Neuronal stem cell (in vitro differentiated cells): Measurements from ENCODE around the gene ANKRD33B.

ENCODE experiments used
- DNase-seq: peaks from one replicate; pipeline ENCODE4 v3.0.0-alpha.2; 2013; ENCODE audit warnings: low spot score
- H2AFZ ChIP-seq: one replicate; pipeline ENCODE4 v1.6.1; 2013; ENCODE audit warnings: mild to moderate bottlenecking, low read length, inconsistent platforms
- H2AK5ac ChIP-seq: 2 replicates; pipeline ENCODE4 v1.6.1; 2013; ENCODE audit warnings: low read depth, mild to moderate bottlenecking, inconsistent platforms, low read length, moderate library complexity, mixed read lengths
- H2BK120ac ChIP-seq: 2 replicates; pipeline ENCODE4 v1.6.1; 2013; ENCODE audit warnings: low read depth, mild to moderate bottlenecking, inconsistent platforms, low read length, moderate library complexity, mixed read lengths
- H2BK12ac ChIP-seq: one replicate; pipeline ENCODE4 v1.6.1; 2013; ENCODE audit warnings: low read length, inconsistent platforms
- H2BK15ac ChIP-seq: 2 replicates; pipeline ENCODE4 v1.6.1; 2013; ENCODE audit warnings: mild to moderate bottlenecking, low read length, inconsistent platforms, mixed read lengths
- H2BK5ac ChIP-seq: one replicate; pipeline ENCODE4 v1.6.1; 2013; ENCODE audit warnings: inconsistent platforms, mild to moderate bottlenecking, low read length, moderate library complexity
- H3K14ac ChIP-seq: one replicate; pipeline ENCODE4 v1.6.1; 2013; ENCODE audit warnings: low read length, inconsistent platforms
- H3K18ac ChIP-seq: 2 replicates; pipeline ENCODE4 v1.6.1; 2013; ENCODE audit warnings: low read length, inconsistent platforms
- H3K23ac ChIP-seq: 2 replicates; pipeline ENCODE4 v1.6.1; 2013; ENCODE audit warnings: low read depth, mild to moderate bottlenecking, mixed read lengths, low read length, inconsistent platforms; ENCODE audit not compliant: poor library complexity
- H3K27ac ChIP-seq: replicated peaks from 3 replicates; pipeline ENCODE4 v1.5.1; 2013; ENCODE audit warnings: low read length, inconsistent platforms
- H3K27me3 ChIP-seq, 3 experiments: 2 replicates each; pipeline ENCODE4 v1.6.1; 2013; ENCODE audit warnings: low read length in 3 of 3, mild to moderate bottlenecking in 2 of 3, inconsistent platforms in 1 of 3, low read depth in 1 of 3, mixed read lengths in 1 of 3, moderate library complexity in 1 of 3; ENCODE audit not compliant: control insufficient read depth in 3 of 3, insufficient read depth in 3 of 3
- H3K36me3 ChIP-seq, 2 donors: replicated peaks in 1 of 2; 2 replicates each; pipeline ENCODE4 v1.6.1; 2013; ENCODE audit warnings: low read length in 2 of 2; ENCODE audit not compliant: control insufficient read depth in 2 of 2, insufficient read depth in 2 of 2
- H3K4ac ChIP-seq: 2 replicates; pipeline ENCODE4 v1.6.1; 2013; ENCODE audit warnings: inconsistent platforms, mild to moderate bottlenecking, low read length, moderate library complexity
- H3K4me1 ChIP-seq, 2 donors: 1 replicate in 1 of 2; 2 replicates in 1 of 2; pipeline ENCODE4 v1.6.1; 2013; ENCODE audit warnings: low read length in 2 of 2, low read depth in 1 of 2; ENCODE audit not compliant: control insufficient read depth in 2 of 2, insufficient read depth in 1 of 2
- H3K4me2 ChIP-seq: one replicate; pipeline ENCODE4 v1.6.1; 2013; ENCODE audit warnings: mild to moderate bottlenecking, low read length, inconsistent platforms; ENCODE audit not compliant: insufficient read depth, poor library complexity, severe bottlenecking
- H3K4me3 ChIP-seq, 2 donors: 2 replicates each; pipeline ENCODE4 v1.5.1; 2013; ENCODE audit warnings: low read length in 2 of 2, mild to moderate bottlenecking in 2 of 2, inconsistent platforms in 1 of 2, moderate library complexity in 1 of 2
- H3K79me1 ChIP-seq: one replicate; pipeline ENCODE4 v1.6.1; 2013; ENCODE audit warnings: low read depth, mild to moderate bottlenecking, inconsistent platforms, low read length, moderate library complexity
- H3K9ac ChIP-seq: one replicate; pipeline ENCODE4 v1.6.1; 2013; ENCODE audit warnings: mild to moderate bottlenecking, low read depth, low read length, inconsistent platforms; ENCODE audit not compliant: poor library complexity
- H3K9me3 ChIP-seq, 2 donors: replicated peaks in 1 of 2; 2 replicates each; pipeline versions ENCODE3 to v1.6.1; 2013; ENCODE audit warnings: low read length in 2 of 2, mild to moderate bottlenecking in 2 of 2, inconsistent platforms in 1 of 2, low read depth in 1 of 2, mixed read lengths in 1 of 2, moderate library complexity in 1 of 2; ENCODE audit not compliant: control insufficient read depth in 2 of 2, insufficient read depth in 1 of 2
- H4K8ac ChIP-seq: one replicate; pipeline ENCODE4 v1.6.1; 2013; ENCODE audit warnings: low read depth, mild to moderate bottlenecking, inconsistent platforms, low read length, moderate library complexity
- H4K91ac ChIP-seq: one replicate; pipeline ENCODE4 v1.6.1; 2013; ENCODE audit warnings: low read length, low read depth, mild to moderate bottlenecking, inconsistent platforms; ENCODE audit not compliant: poor library complexity
- WGBS, 2 donors: extraction: QIAGEN DNeasy Blood & Tissue Kit; methylation state at CpG; one replicate each; pipeline ENCODE4 v1.1.7; 2013; ENCODE audit warnings: missing lambda C conversion rate in 2 of 2, mixed read lengths in 1 of 2; ENCODE audit not compliant: insufficient read length in 2 of 2, insufficient replicate concordance in 1 of 2; ENCODE audit errors: extremely low coverage in 2 of 2; 5-methylcytosine and 5-hydroxymethylcytosine counted together

Gene ANKRD33B

GRCh38 chr5:10581867-10582511, 18.1 kb downstream of the ANKRD33B start:
- no peak overlapping the region for H3K23ac ChIP-seq
- peaks cover 0 to 2% of the 10 kb centered on the region in 2 donors for H3K9me3 ChIP-seq
- H4K8ac ChIP-seq, result no peak overlapping the region
- no peak overlapping the region for H2BK120ac ChIP-seq
- H3K14ac ChIP-seq, result no peak overlapping the region
- no peak overlapping the region for H2BK12ac ChIP-seq
- no peak overlapping the region for H3K4ac ChIP-seq
- H3K36me3 ChIP-seq, result no peaks in the 10 kb centered on the region
- H3K27ac ChIP-seq, result no peak overlapping the region
- H4K91ac ChIP-seq, result no peak overlapping the region
- no peak overlapping the region for H3K4me2 ChIP-seq
- H2BK15ac ChIP-seq, result no peak overlapping the region
- peak overlapping the region; percentile 77 for H2AK5ac ChIP-seq
- DNase-seq, result no peak
- no peak overlapping the region for H3K18ac ChIP-seq
- H3K4me1 ChIP-seq, result peaks cover 8 to 11% of the 10 kb centered on the region in 2 donors
- no peak overlapping the region for H2AFZ ChIP-seq
- H3K79me1 ChIP-seq, result no peaks in the 10 kb centered on the region
- H2BK5ac ChIP-seq, result no peak overlapping the region
- peak overlapping the region; percentile 27 for H3K9ac ChIP-seq
- no peak overlapping the region for H3K4me3 ChIP-seq
- no CpG with 5 or more reads among the region's 7 CpGs for WGBS, 2 donors
- no peaks in the 10 kb centered on the region for H3K27me3 ChIP-seq

- H2BK12ac ChIP-seq, result no peak overlapping the region
- no peak overlapping the region for H2AFZ ChIP-seq
- H3K9ac ChIP-seq, result no peak overlapping the region
- no peak overlapping the region for H3K14ac ChIP-seq
- H3K27me3 ChIP-seq, result no peaks in the 10 kb centered on the region
- peaks cover 0 to 2% of the 10 kb centered on the region in 2 donors for H3K9me3 ChIP-seq
- H2BK120ac ChIP-seq, result no peak overlapping the region
- no peak overlapping the region for H3K4me2 ChIP-seq
- H3K4me3 ChIP-seq, result peak overlapping the region in 1 of 2 donors; percentile 2
- H3K18ac ChIP-seq, result peak overlapping the region; percentile 90
- H3K4me1 ChIP-seq, result peaks cover 6 to 8% of the 10 kb centered on the region in 2 donors
- peak overlapping the region; percentile 77 for H2AK5ac ChIP-seq
- H3K23ac ChIP-seq, result peak overlapping the region; percentile 17
- no peaks in the 10 kb centered on the region for H3K36me3 ChIP-seq
- H3K79me1 ChIP-seq, result no peaks in the 10 kb centered on the region
- no peak overlapping the region for H4K91ac ChIP-seq
- no peak overlapping the region for H4K8ac ChIP-seq
- no peak overlapping the region for H2BK15ac ChIP-seq
- no CpG with 5 or more reads among the region's 8 CpGs for WGBS, 2 donors
- no peak overlapping the region for H2BK5ac ChIP-seq
- no peak overlapping the region for H3K4ac ChIP-seq
- H3K27ac ChIP-seq, result no peak overlapping the region
- no peak for DNase-seq
Observed at GRCh38 chr5:10582512-10582897, 18.6 kb downstream of the ANKRD33B start.

- WGBS, 2 donors, result no CpG with 5 or more reads among the region's 13 CpGs
- peaks cover 0 to 2% of the 10 kb centered on the region in 2 donors for H3K9me3 ChIP-seq
- H3K27ac ChIP-seq, result no peak overlapping the region
- no peak overlapping the region for H2AK5ac ChIP-seq
- H3K4ac ChIP-seq, result no peak overlapping the region
- H3K79me1 ChIP-seq, result no peaks in the 10 kb centered on the region
- H4K91ac ChIP-seq, result no peak overlapping the region
- H4K8ac ChIP-seq, result no peak overlapping the region
- H3K4me3 ChIP-seq, result no peak overlapping the region
- no peak overlapping the region for H3K4me2 ChIP-seq
- H2BK12ac ChIP-seq, result no peak overlapping the region
- no peak overlapping the region for H3K23ac ChIP-seq
- no peaks in the 10 kb centered on the region for H3K36me3 ChIP-seq
- H2BK120ac ChIP-seq, result no peak overlapping the region
- no peak overlapping the region for H2AFZ ChIP-seq
- no peaks in the 10 kb centered on the region for H3K27me3 ChIP-seq
- H3K4me1 ChIP-seq, result peaks cover 4 to 6% of the 10 kb centered on the region in 2 donors
- H2BK15ac ChIP-seq, result no peak overlapping the region
- no peak overlapping the region for H3K14ac ChIP-seq
- no peak overlapping the region for H3K9ac ChIP-seq
- DNase-seq, result no peak
- H2BK5ac ChIP-seq, result no peak overlapping the region
- no peak overlapping the region for H3K18ac ChIP-seq
Observed at GRCh38 chr5:10583663-10584572, 20.0 kb downstream of the ANKRD33B start.
